Stimulated activated CD4-positive, alpha-beta T cell treated with anti-CD3 and anti-CD28 coated beads, Interleukin-4, amount 100 ng/mL, for 4 hours (primary cell): ENCODE measurements around the gene ISCA2.
"Not testable (repeated sequence)": the region's sequence is repeated elsewhere in the genome, so short reads cannot be mapped to it uniquely, and the experiment has no call there.

Source experiments
- DNase-seq, 2 experiments: peaks; one replicate each; pipeline ENCODE4 v3.0.0-alpha.2; 2020

Gene ISCA2

DNA sequence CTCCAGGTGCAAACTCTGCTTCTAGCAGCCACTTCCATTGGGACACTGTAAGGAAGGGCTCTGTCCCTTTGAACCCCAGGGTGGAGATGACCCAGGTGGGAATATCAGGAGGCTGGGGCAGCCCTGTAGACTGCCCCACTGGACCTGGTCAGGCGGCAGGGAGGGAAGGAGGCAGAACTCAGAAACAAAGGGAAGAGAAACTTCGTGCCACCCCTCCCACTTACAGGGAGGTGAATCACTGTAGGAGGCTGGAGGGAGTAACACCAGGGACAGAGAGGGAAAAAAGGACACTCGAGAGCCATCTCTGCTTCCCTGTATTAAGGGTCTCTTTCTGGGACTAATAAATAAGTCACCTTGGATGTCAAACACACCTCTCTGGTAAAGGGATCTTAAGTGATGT, 37.4 kb downstream of the ISCA2 start:
- no peak for DNase-seq

DNA sequence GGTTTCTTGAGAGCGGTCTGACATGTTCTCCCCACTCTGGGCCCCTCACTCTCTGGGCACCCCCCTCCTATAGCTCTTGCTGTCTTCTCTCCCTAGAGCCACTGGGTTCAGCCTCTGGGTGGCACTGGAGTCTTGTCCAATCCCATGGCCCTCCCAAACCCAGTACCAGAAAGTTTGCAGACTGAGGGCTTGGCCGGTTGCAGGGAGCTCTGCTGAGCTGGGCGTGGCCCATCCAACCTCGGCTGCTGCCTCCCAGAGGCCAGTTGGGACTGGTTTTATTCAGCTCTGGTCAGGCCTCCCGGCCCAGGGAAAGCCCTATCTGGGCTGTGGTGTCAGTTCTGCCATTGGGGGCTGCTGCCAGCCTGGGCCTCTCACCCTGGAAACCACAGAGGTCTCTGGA, 37.9 kb downstream of the ISCA2 start:
- DNase-seq = no peak

DNA sequence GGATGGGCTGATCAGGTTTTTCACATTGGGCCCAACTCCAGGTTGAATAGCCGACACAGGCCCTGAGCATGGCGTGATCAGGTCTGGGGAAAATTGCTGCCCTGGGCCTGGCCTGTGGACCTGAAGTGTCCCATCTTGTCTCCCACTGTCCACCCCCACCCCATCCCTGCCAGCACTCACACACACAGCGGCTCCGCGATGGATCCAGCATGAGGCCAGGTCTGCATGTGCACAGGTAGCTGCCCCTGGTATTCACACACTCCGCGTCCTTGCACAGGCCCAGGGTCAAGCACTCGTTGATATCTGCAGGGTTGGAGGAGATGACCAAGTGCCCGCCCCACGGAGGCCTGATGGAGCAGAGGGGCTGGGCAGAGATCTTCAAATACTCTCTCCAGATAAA, 38.7 kb downstream of the ISCA2 start:
- no peak for DNase-seq

DNA sequence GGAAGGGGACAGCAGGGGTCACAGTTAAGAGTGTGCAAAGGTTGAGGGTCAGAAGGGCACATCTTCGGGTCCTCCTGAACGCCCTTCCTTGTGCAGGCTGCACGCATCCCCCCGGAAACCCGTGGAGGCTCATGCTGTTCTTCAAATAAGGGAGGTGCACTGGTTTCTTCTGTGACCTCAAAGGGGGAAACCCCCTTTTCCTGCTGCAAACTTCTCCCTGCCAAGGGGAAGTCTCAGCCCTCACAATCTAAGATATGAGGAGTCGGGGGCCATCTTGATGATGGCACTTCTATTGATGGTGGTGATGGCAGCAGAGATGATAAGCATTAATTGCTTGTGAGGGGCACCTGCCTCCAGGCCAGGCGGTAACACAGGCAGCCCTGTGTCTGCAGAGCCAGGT, 40.0 kb downstream of the ISCA2 start:
- no peak for DNase-seq

DNA sequence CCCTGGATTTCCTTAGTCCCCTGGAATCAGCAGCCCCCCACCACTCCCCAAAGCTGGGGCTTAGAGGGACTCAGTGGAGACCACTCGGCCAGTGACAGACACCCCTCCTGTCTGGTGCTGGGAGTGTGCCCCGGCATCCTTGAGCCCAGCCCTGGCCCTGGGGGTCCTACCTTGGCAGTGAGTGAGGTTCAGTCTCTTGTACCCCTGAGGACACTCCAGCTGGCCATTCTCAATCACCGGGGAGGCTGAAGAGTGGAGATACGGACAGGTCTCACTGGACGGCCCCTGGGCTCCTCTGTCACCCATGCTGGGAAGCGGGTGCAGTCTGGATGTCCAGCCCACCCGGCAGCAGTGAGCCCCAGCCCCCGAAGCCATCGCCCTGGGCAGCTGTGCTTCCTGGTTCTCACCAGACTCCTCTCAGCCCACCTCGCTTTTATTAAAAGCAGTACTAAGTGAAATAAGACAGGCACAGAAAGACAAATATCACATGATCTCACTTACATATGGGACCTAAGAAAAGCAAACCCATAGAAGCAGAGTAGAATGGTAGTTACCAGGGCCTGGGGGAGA, 42.3 kb downstream of the ISCA2 start:
- DNase-seq = no peak

DNA sequence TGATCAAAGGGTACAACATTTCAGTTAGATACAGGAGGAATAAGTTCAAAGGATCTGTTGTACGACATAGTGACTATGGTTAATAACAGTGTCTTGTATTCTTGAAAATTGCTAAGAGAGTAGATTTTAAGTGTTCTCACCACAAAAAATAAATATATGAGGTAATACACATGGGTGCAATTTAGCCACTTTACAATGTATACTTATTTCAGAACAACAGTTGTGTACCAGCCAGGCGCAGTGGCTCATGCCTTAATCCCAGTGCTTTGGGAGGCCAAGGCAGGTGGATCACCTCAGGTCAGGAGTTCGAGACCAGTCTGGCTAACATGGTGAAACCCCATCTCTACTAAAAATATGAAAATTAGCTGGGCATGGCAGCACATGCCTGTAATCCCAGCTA, 42.8 kb downstream of the ISCA2 start:
- DNase-seq = not testable (repeated sequence)

DNA sequence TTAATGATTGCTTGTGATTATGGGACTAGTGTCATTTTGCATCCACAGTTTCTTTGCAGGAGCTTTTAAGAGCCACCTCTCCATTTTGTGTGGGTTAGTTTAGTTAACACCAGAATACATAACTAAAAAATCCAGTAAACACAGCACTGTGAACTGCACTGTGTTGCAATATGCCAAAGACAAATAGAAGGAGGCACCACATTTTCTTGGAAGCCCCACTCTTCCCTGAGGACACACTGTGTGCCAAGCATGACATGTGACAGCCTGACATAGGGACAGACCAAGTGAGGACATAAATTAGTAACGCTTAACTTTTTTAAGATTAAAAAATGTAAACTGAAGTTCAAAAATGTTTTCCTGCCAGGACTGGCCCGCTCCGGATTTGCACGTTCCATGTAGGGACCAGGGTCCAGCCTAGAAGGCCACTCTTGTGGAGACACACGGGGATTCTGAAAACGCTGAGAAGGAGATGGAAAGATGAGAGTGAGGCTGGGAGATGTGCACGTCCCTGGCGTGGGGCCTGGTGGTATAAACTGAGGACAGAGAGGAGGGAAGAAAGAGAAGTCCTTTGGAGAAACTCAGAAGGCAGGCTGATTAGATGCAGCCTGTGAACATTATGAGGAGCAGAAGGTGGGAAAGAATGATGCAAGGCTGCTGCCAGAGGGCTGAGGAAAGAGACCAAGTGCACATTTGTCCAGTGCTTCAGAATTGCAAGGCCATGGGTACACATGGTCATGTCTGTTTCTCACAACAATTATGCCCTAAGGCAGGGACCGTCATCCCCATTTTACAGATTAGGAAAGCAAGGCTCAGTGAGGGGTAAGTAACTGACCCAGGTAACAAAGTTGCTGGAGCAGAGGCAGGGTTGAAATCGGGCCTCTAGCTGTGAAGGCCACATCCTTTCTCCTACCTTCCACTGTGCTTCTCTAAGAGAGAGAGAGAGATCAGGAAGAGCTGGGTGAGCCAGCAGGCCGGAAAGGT, 45.1 kb downstream of the ISCA2 start:
- DNase-seq = no peak

DNA sequence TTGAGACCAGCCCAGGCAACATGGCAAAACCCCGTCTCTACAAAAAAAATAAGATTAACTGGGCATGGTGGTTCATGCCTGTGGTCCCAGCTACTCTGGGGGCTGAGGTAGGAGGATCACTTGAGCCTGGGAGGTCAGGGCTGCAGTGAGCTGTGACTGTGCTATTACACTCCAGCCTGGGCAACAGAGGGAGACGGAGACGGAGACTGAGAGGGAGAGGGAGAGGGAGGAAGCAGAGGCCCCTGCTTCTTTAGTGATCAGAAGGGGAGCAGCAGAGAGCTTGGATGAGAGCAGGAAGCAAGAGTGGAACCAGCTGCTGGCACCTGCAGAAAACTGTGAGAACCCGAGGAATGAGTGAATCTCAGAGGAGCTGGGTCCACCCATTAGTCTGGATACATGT, 45.9 kb downstream of the ISCA2 start:
- DNase-seq = no peak

DNA sequence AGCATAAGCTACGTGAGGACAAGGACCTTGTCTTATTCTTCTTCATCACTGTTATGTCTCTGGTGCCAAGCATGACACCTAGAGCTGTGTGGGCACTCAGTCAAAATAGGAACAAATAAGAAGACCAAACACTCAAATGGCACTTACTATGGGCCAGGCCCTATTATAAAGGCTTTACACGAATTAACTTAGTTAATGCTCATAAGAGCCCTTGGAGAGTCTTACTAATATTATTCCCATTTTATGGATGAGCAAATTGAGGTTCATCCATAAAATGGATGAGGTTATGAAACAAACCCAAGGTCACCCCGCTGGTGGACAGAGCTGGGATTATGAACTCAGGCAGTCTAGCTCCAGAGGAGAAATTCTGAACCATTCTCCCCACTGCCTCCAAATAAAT, 47.7 kb downstream of the ISCA2 start:
- DNase-seq = no peak

DNA sequence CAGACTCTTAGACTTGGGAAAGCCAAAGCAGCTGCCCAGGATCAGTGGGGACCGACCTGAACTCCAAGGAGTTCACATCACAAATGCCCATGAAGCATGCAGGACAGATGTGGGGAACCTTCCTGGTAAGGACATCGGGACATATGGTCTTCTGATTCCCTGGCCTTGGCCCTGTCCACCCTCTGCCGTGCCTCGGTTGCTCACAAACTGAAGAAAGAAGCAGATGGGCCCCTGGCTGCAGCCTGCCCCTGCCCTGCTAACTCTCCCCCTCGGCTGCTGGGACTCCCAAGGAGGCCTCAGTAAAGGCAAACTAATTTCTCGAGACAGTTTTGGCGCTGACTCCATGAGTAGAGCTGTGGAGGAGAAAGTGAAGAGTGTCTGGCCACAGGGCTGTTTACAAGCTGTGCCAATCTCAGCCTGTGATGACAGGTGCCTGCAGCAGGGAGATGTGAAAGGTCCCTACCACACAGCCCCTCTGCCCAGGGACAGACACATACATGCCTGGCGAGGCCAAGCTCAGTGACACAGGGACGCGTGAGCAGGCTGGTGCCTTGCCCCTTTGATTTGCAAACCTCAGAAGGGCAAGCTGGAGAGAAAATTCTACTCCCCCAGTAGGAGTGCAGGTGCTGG, 48.6 kb downstream of the ISCA2 start:
- DNase-seq = no peak

DNA sequence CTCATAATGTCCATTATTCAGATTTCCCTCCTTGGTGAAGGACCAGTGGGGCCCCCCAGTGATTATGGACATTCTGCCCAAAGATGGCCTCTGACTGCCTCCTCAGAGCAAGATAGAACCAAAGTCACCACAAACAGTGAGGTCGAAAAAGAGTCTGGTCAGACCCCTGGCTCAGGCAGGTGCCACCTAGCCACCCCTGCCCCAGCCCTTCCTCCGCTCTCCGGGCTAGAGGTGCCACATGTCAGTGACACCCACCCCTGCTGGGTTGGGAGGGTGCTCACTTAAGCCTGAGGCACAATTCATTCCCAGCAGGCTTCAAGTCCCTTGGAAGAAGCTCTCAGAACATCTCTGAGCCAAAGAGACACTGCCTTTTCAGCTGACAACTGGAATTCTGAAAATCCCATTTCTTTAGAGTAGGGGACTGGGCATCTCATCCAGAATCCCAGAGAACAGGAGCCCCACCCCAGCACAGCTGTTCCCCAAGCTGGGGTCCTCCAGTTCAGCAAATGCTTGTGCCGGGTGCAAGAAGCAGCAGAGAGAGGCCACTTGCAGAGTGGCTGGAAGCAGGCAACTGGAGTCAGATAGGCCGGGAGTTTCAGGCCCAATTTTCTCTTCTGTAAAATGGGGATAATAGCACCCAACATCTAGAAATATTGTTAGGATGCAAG, 50.3 kb downstream of the ISCA2 start:
- DNase-seq = no peak

DNA sequence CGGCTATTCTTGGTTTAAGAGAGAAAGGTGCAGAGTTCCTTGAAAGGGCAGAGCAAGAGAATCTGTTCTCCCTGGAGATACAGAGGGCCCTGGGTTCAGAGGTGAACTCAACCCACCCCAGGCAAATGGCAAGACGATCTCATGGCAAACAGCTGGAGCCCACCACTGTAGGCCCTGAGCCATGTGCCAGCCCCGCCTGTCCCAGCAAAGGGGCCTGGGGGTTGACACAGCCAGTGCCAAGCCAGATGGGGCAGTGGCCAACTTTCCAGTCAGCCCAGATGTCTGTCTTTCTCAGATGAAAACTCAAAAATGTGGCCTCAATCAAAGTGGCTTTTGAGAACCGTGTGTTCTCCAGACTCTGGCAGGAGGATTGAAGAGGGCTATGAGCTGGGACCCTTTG, 51.8 kb downstream of the ISCA2 start:
- DNase-seq = no peak

DNA sequence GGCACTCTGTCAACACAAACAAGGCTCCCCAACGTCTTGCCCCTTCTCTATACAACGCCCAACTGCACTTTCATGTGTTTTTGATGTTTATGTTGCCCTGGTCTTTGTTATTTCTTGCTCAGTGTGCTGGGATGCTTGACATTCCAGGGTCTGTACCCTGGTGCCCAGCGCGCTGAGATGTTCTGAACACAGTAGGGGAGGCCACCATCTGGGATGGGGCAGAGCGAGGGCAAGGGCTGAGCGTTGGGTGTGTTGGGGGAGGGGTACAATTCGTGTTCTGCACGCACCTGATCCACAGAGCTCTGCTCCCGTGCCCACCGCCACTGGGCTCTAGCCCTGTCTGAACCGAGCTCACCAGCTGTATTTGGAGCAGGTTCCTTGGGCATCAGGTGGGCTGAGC, 52.9 kb downstream of the ISCA2 start:
- DNase-seq = no peak
